Endothelial cell of hepatic sinusoid (primary cell): Measurements from ENCODE around the gene KMT2A.
"Not testable (repeated sequence)": the region's sequence is repeated elsewhere in the genome, so short reads cannot be mapped to it uniquely, and the experiment has no call there.

Source experiments
- in situ Hi-C: cut with HindIII; loops from 2 replicates; pipeline ENCODE4 v1.10.0; 2017; ENCODE audit warnings: low sequenced_read_pairs

The KMT2A gene

DNA sequence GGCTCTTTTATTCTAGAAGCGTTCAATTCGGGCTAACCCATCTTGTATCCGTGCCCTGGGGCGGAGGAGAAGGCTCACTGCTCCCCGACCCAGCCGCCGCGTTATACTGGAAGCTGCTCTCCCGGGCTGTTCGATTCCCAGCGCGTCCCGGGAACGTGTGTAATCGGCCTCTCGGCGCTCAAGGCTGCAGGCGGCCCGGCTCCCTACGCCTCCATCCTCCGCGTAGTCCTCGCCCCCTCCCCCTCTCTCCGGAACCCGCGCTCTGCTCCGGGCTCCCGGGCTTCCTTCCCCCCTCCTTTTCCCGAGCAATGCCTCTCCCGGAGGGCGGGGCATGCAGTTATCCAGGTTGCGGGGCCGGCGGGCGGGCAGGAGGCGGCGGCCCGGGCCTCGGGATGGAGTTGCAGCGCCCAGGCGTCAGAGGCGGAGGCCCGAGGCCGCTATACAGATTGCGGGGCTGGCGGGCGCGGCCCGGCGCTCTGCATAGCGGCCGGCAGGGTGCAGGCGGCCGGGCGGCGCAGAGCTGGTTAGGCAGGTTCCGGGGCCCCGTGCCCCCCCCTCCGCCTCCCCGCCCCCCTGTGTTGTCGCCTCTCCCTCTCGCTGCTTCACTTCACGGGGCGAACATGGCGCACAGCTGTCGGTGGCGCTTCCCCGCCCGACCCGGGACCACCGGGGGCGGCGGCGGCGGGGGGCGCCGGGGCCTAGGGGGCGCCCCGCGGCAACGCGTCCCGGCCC lies at the start of gene KMT2A:
Gene KMT2A, plus strand, starts transcription at position 600 of the 732 bp plus-strand sequence. Its CDS starts 21 bp downstream, at position 621.
- in situ Hi-C loops, result no loop called here

- in situ Hi-C loops, result no loop called here
Measured at GRCh38 chr11:118396097-118396501, 40.2 kb upstream of the KMT2A start.

DNA sequence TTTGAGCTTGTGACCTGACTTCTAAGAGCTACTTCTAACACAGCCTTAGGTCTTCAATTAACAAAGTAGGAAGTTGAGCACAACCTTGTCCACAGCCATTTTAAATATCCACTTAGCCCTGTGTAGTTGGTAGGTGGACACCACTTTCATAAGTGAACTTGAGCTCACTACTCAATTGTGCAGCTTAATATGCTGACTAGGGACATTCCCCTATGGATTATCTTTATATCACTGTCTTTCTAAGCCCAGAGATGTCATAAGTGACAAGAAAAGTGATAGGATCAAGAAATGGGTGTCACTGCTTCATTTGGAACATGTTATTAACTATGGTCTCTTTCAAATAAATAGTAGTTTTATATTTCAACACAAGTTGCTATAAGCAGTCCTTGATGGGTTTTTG lies 38.8 kb upstream of the KMT2A start:
- in situ Hi-C loops, result no loop called here

- in situ Hi-C loops, result no loop called here
Measured at GRCh38 chr11:118398791-118399559, 37.3 kb upstream of the KMT2A start.

- in situ Hi-C loops, result no loop called here
Measured at GRCh38 chr11:118401151-118401879, 35.0 kb upstream of the KMT2A start, which contains the start of gene ATP5MG. TSS of gene ATP5MG (plus strand) at chr11:118401606. CDS start at chr11:118401666, 60 bp downstream.

DNA sequence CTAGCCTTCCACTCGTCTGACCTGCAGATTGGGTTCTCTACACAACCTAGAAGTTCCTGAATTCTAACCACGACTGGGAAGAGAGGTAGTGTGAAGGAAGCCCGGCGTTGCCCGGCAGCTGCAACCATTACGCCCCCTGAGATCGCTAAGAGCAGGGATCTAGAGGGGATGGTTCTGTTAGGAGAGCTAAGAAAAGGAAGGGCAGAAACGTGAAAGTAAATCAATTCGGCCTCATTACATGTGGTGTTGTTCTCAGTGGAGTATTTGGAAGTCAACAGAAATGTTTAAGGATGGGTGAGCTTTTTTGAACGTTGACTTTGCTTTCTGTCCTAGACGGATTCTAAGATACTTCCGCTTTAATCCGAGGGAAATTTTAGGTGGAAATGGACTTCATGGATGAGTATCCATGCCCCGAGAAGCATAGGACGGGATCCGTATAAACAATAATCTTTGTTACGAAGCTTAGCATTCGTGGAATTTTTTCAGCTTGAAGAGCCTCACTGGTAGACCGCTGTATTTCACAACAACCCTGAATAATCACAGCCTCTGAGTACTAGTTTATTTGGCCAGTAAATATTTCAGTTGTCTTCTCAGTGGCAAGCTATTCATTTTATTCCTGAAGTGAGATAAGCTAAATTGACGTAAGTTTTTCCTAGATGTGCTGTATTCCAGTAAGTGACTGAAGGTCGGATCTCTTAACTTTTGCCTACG lies 34.3 kb upstream of the KMT2A start:
- in situ Hi-C loops, result no loop called here

GRCh38 chr11:118402594-118402993 lies 33.7 kb upstream of the KMT2A start:
- in situ Hi-C loops, result not testable (repeated sequence)

- in situ Hi-C loops, result no loop called here
Measured at GRCh38 chr11:118406599-118407166, 29.6 kb upstream of the KMT2A start.

GRCh38 chr11:118410055-118410745 lies 26.1 kb upstream of the KMT2A start:
- in situ Hi-C loops, result no loop called here

DNA sequence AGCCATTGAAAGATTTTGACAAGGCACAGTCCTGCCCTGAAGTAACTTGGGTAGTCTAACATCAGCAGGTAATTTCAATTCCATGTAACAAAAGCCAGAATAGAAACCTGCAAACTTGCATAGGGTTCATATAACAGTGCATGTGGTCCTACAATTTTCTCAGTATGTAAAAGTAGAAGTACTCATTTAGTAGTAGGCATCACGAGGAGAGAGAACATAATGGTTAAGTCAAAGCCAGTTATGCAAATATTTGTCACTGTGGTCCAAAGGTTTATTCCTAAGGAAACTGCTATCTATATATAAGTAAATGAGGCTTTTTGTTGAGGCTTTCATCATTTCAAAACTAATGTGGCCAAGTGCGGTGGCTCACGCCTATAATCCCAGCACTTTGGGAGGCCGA lies 24.8 kb upstream of the KMT2A start:
- in situ Hi-C loops, result no loop called here

- in situ Hi-C loops, result no loop called here
Measured at GRCh38 chr11:118412921-118413320, 23.4 kb upstream of the KMT2A start.

GRCh38 chr11:118415062-118415738 lies 21.1 kb upstream of the KMT2A start:
- in situ Hi-C loops, result no loop called here

DNA sequence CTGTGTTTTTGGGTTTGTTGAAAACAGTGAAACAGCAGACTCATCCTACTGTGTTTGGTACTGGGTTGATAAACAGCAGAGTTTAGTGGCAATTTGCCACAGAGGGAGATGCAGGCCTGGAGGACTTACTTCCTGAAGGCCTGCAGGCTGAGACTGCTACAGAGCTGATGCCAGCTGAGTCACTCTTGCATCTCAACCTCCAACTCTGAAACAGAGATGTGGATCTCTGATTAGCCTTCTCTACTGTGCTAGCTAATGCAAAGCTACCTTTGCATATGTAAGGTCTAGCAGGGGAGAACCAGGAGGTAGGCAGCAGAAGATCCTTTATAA lies 20.6 kb upstream of the KMT2A start:
- in situ Hi-C loops, result no loop called here

GRCh38 chr11:118416900-118417299 lies 19.4 kb upstream of the KMT2A start:
- in situ Hi-C loops, result not testable (repeated sequence)

GRCh38 chr11:118417801-118418200 lies 18.5 kb upstream of the KMT2A start:
- in situ Hi-C loops, result no loop called here

GRCh38 chr11:118418766-118419165 lies 17.5 kb upstream of the KMT2A start:
- in situ Hi-C loops, result no loop called here

- in situ Hi-C loops, result loop anchor here (5.0 kb wide), 2 partner anchors 45 kb away; no protein-coding TSS in a partner anchor
Measured at GRCh38 chr11:118427707-118428106, 8.6 kb upstream of the KMT2A start.

GRCh38 chr11:118430956-118431355 lies 5.3 kb upstream of the KMT2A start:
- in situ Hi-C loops, result no loop called here

DNA sequence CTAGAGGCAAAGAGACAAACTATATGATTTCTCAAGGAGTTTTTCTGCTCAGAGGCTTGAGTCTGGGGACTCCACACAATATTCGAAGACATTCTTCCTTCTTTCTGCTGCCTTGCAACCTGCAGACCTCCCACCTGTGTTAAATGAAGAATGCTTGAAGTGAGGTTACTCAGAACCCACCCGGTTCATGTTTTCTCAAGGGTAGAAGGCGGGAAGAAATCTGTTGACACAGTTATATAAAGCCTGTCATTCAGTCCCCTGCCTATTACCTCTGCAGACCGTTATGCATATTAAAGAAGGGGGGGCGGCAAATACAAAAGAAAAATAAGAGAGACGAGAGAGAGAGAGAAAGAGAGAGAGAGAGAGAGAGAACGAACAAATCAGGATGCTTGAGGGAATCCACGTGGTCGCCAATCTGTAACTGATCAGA lies 2.2 kb upstream of the KMT2A start:
- in situ Hi-C loops, result no loop called here
